Activated CD8-positive, alpha-beta memory T cell treated with anti-CD3 and anti-CD28 coated beads, Interleukin-2, amount 50 U/mL, for 24 hours (primary cell): ENCODE measurements around the gene LRIF1.
"Not testable (repeated sequence)": the region's sequence is repeated elsewhere in the genome, so short reads cannot be mapped to it uniquely, and the experiment has no call there.

ENCODE experiments used
- DNase-seq: peaks from one replicate; pipeline ENCODE4 v3.0.0-alpha.2; 2020; ENCODE audit errors: extremely low read depth

Gene LRIF1

DNA sequence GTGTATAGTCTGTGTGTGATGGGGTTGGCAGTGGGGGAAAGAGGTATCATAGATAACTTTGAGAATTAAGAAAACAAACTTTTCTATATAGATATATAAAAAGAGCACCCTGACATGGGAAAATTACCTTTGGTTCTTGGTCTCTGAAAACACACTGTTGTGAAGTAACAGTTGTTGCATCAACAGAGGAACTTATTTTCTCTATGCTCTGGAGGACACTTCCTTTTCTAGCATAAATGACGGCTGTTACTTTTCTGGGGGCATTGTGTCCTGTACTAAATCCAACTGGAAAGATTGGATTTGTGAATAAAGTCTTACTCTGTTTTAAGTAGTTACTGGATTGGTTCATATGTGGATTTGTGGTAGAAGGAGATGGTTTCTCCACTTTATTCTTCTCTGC, 12.6 kb downstream of the LRIF1 start:
- no peak for DNase-seq

- no peak for DNase-seq
Measured at GRCh38 chr1:110948038-110948810, 15.5 kb downstream of the LRIF1 start.

GRCh38 chr1:110945626-110946025, 18.1 kb downstream of the LRIF1 start:
- no peak for DNase-seq

DNA sequence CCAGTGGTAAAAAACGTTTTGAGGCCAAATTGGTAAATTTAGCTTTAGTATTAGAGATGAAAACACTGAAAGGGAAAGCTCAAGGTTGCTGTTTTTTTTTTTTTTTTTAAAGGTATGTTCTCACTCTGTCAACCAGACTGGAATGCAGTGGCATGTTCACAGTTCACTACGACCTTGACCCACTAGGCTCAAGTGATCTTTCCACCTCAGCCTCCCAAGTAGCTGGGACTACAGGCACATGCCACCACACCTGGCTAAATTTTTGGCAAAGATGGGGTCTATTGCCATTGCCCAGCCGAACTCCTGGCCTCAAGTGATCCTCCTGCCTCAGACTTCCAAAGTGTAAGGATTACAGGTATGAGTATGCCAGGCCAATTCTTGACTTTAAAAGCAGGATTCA, 18.9 kb downstream of the LRIF1 start:
- DNase-seq = no peak

- DNase-seq = no peak
Measured at GRCh38 chr1:110936567-110936966, 27.2 kb downstream of the LRIF1 start.

GRCh38 chr1:110931097-110931496, 32.6 kb downstream of the LRIF1 start:
- DNase-seq = not testable (repeated sequence)

GRCh38 chr1:110928904-110929303, 34.8 kb downstream of the LRIF1 start:
- DNase-seq = no peak

GRCh38 chr1:110928191-110928590, 35.5 kb downstream of the LRIF1 start:
- no peak for DNase-seq

GRCh38 chr1:110927484-110928075, 36.1 kb downstream of the LRIF1 start:
- DNase-seq = no peak

DNA sequence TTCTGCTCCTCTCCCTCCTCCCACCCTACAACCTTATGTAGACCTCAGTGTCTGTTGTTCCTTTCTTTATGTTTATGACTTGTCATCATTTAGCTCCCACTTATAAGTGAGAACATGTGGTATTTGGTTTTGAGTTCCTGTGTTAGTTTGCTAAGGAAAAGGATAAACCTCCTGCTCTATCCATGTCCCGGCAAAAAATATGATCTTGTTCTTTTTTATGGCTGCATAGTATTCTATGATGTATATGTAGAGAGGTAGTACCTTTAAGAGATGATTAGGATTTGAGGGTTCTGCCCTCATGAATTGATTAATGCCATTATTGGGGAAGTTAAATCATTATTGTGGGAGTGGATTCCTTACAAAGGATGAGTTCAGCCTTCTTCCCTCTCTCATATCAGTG, 41.8 kb downstream of the LRIF1 start:
- no peak for DNase-seq

DNA sequence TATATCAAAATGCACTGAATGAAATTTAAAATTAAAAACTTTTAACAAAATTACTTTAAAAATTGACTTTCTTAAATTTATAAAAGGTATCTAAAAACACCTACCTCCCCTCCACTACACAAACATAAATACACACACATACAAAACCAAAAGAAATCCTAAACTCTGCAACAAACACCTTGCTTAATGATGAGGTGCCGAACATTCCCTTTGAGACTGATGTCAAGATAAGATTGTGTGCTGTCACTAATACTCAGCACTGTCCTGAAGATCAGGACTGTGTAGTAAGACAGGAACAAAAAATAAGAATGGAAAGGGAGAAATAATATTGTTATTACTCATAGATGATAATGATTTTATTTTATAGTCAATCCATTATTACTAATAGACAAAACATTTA, 45.7 kb downstream of the LRIF1 start:
- DNase-seq = no peak

DNA sequence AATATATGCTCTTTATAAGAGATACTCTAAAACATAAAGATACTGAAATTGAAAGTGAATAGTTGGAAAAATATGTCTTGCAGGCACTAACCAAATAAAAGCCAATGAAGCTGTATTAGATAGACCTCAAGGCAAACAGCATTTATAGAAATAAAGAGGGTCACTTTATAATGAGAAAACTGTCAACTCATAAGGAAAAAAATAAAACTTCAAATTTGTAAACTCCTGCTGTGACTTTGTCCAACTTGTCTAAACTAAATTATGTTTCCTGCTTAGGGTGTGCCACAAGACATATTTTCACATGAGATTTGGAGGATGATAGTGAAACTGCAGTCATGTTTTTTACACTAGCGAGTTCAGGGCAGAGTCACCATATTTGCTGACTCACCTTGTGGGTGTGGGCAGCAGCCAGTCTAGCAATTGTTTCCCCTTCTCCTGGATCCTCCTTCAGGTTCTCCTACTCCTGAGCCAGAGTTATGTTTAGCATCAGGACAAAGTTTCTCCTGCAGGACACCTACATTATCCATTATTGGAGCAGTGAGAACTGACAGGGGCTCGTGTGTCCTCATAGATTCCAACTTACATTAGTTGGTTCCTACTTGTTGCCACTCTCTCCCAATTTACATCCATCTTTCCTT, 46.9 kb downstream of the LRIF1 start:
- DNase-seq = no peak

GRCh38 chr1:110916274-110916668, 47.5 kb downstream of the LRIF1 start:
- DNase-seq = no peak

- no peak for DNase-seq
Measured at GRCh38 chr1:110915804-110916203, 47.9 kb downstream of the LRIF1 start.

- no peak for DNase-seq
Measured at GRCh38 chr1:110914676-110915075, 49.0 kb downstream of the LRIF1 start.

DNA sequence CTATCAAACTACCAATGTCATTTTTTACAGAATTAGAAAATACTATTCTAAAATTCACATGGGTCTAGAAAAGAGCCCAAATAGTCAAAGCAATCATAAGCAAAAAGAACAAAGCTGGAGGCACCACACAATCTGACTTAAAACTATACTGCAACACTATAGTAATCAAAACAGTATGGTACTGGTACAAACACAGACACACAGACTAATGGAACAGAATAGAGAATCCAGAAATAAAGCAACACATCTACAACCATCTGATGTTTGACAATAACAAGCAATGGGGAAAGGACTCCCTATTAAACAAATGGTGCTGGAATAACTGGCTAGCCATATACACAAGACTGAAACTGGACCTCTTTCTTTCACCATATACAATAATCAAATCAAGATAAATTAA, 50.9 kb downstream of the LRIF1 start:
- DNase-seq = no peak

DNA sequence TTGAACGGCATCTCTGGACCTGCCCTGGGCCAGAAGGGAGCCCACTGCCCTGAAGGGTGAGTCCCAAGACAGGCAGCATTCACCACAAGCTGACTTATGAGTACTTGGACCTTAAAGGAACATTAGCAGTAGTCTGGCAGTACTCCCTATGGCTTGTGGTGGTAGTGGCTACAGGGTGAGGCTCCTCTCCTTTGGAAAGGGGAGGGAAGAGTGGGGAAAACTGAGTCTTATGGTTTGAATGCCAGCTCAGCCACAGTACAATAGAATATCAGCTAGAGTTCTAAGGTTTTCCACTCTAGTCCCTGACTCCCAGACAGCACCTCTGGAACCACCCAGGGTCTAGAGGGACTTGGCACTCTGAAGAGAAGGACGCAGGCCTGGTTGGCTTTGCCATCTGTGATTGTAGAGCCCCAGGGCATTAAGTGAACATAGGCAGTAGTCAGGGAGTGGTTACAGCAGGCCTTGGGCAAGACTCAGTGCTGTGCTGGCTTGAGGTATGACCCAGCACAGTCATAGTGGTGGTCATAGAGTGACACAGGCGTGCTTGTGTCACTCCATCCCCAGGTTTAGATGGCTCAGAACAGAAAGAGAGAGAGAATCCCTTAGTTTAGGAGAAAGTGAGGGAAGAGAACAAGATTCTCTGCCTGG, 59.7 kb downstream of the LRIF1 start:
- DNase-seq = no peak

DNA sequence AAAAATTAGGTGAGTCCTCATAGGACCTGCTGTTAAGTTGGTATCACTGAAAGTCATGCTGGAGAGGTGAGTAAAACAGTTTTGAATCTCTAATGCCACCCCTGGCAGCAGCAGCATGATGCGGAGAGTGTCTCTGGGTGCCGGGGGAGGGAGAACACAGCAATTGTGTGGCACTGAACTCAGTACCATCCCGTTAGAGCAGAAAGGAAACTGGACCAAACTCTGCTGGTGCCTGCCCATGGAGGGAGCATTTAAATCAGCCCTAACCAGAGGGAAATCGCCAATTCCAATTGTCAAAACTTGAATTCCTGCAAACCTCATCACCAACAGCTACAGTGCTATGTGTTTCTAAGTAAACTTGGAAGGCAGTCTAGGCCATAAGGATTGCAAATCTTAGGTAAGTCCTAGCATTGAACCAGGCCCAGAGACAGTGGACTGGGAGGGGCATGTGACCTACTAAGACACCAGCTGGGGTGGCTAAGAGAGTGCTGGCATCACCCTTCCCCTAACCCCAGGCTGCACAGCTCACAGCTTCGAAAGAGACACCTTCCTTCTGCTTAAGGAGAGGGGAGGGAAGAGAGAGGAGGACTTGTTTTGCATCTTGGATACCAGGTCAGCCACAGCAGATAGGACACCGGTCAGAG, 60.8 kb downstream of the LRIF1 start:
- no peak for DNase-seq

GRCh38 chr1:110899458-110899843, 64.3 kb downstream of the LRIF1 start:
- DNase-seq = no peak

GRCh38 chr1:110898734-110899457, 64.8 kb downstream of the LRIF1 start:
- no peak for DNase-seq

DNA sequence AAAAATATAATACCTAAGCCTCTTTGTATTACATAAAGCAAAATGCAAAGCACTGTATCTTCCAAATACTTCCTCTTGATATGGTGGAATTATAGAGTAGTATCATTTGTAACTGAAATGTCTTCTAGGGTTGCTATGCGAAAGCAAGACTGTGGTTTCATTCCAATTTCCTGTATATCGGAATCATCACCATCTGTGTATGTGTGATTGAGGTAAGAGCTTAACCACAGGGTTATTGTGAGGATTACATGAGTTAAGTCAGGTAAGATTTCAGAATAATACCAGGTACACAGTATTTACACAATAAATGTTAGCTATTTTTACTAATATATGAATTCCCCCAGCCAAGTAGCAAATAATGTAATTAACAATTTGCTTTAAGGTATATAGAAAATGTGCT, 66.0 kb downstream of the LRIF1 start:
- no peak for DNase-seq
